GM18520 (cell line): Measurements from ENCODE around the gene FNDC3B.

Source experiments
- ATAC-seq: cut with Tn5 transposase; IDR thresholded peaks from one replicate; pipeline ENCODE4 v1.9.1; 2021; ENCODE audit not compliant: unreplicated experiment

Gene FNDC3B

DNA sequence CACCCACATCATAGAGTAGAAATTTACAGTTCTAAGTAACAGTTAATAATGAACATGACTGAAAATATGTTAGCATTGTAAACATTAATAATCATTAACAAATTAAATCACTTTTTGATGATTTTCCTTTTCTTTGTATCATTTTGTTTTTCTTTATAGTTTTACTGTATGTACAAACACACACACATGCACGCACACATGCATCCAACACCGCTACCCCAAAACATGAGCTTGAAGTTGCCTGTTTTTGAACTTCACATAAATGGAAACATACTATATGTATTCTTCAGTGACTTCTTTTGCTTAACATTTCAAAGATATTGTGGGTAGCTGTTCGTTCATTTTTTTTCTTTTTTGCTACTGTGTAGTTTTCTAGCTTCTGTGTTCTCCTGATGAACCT lies 123.9 kb downstream of the FNDC3B start:
- ATAC-seq: no peak

DNA sequence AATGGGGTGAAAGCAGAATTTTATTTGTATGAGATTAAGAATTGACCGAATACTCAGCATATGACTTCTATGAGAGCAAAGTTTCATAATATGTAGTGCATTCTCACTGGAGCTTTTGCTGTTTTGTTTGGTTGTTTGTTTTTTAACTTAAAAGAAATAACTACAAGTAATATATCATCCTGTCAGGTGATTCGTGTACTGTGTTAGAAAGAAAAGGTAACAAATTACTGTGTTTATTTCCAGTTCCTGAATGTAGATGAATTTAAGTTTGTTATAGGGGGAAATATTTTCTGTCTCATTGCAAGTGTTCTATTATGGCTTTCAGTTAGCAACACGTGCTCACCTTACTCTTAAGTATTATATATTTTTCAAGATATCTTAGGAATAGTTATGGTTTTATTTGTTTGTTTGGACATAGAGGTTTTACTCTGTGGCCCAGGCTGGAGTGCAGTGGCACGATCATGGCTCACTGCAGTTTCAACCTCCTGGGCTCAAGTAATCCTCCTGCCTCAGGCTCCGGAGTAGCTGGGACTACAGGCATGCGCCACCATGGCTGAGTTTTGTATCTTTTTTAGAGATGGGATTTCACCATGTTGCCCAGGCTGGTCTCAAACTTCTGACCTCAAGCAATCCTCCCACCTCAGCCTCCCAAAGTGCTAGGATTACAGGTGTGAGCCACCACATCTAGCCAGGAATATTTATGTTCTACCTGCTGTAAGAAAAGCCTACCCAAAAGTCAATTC lies 125.4 kb downstream of the FNDC3B start:
- ATAC-seq: no peak

DNA sequence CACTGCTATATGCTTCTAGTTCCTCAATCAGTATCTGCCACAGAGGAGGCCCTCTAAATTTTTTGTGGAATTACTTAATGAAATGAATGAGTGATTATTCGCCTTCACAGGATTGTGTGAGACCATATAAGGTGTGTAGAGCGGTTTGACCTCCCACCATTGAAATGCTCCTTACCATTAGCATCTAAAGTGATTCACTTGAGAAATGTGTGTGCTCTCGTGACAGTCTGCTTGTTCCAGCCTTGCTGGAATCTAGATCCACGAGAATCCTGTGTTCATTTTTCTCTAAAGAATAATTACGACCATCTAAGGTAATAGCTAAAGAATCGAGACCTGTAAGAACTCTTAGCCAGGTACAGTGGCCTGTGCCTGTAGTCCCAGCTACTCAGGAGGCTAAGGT lies 126.9 kb downstream of the FNDC3B start:
- ATAC-seq: no peak

- no peak for ATAC-seq
Measured at GRCh38 chr3:172166890-172167289, 127.5 kb downstream of the FNDC3B start.

- ATAC-seq: no peak
Measured at GRCh38 chr3:172167892-172168648, 128.7 kb downstream of the FNDC3B start.

GRCh38 chr3:172170073-172170709 lies 130.8 kb downstream of the FNDC3B start:
- no peak for ATAC-seq

GRCh38 chr3:172170841-172171240 lies 131.5 kb downstream of the FNDC3B start:
- no peak for ATAC-seq

DNA sequence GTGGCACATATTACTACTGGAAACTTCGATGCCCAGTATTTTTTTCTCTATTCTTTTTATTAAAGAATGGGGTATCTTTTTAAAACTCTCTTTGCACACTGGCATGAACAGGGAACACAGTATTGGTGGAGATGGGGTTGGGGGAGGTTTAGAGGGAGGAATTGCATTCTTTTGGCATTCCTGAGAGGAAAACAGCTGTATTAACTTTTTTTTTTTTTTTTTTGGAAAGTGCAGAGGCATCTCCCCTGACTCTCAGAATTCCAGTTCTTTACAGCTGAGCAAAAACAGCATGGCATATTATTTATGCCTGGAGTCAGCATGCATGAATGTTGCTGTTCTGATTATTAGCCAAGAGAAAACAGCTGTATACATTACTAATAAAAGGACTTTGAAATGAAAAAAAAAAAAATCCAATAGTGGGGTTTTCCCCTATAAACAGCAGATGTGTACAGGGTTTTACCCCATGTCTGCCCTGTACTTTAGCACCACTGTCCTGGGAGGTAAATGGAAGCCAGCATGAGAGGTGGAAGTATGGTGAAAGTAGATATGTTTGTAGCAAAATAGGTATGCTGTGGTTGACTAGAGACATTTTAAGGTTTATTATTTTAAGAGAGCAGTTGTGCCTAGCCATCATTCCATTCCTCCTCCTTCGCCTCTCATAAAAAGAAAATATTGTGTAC lies 132.2 kb downstream of the FNDC3B start:
- no peak for ATAC-seq

- no peak for ATAC-seq
Measured at GRCh38 chr3:172173316-172174254, 134.2 kb downstream of the FNDC3B start.

DNA sequence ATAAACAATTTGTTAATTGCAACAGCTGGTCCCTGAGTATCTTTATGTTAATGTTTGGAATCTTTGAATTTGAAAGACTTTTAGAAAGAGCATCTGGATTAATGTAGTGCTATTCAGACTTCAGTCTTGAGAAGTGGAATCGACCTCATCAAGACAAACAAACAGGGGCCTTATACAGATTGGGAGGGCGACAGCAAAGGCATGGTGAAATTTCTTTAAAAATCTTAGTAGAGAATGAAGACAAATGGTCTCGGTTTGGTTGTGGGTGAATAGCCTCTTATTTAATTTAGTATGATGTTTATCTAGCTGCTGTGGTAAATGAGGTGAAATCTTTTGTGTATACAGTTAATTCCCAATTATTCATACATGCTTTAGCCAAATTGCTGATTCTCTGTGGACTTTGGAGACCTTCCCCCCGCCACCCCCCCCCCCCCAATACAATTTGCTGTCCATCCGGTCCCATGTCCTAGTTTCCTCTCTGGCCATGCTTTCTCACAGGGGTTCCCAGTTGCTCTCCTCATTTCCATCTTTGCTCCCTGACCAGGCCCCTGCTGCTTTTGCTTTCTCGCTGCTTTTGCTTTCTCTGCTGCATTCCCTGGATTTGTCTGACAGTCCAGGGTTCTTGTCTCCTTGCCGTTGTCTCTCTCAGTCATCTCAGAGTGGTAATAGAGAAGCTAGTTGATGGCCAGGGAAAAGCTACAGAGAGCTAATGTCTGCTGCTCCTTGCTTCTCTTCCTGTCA lies 135.3 kb downstream of the FNDC3B start:
- no peak for ATAC-seq

DNA sequence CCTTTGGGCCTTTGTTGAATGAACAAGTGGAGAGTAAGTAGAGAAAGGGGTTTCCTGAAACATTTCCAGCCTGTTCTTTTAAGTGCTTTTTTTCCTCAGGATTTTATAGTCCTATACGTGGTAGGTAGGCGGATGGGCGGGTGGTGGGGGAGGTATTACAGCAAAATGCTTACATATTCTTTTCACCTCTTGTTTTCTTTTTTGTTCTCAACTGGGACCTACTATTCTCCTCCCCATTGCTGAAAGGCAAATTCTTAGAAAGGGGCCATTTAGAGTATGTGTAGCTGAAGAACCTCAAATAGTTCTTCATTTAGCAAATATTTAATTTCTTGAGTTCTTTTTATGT lies 135.8 kb downstream of the FNDC3B start:
- no peak for ATAC-seq

DNA sequence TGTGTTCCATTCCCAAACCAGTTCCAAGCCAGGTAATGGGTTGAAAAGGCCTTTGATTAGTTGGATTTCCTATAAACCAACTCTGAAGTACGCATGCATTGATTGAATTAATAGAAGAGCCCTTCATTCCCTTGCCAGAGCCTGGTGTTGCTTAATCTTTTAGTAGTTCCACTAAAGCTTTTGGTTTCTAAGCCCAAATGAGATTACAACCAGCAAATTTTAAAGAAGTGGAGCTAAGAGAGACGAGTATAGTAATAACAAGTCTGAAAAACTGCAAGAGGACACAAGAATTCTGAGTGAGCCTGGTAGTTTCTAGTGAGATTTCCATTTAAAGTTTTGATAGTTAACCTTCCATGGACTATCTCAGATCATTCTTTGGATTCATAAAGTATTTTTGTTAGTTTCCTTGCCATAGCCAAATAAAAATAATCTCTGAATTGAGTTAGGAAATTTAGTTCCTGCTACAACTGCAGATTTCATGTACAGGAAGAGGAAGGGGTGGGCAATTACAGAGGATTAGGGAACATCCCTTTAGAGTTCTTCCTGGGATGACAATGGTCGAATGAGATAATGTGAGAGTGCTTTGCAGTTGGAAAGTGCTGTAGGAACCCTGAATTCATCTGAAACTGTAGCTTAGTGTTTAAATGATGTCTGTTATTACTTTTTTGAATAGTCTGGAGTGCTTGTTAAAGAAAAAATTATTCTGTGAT lies 136.8 kb downstream of the FNDC3B start:
- ATAC-seq: no peak

- no peak for ATAC-seq
Measured at GRCh38 chr3:172177046-172177445, 137.7 kb downstream of the FNDC3B start.

DNA sequence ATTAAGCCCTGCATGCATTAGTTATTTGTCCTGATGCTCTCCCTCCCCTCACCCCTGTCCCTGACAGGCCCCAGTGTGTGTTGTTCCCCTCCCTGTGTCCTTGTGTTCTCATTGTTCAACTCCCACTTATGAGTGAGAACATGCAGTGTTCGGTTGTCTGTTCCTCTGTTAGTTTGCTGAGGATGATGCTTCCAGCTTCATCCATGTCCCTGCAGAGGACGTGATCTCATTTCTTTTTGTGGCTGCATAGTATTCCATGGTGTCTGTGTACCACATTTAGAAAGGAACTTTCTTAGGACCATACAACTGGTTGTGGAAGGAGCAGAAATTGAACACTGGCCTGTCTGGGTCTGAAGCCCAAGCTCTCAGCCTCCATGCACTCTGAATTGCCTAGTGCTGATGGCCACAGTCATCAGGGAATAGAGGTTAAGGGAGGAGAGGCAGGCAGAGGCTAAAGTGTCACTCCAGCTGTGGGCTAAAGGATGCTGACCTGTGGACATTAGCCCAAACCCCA lies 138.5 kb downstream of the FNDC3B start:
- no peak for ATAC-seq

- ATAC-seq: peak; percentile 89
Measured at GRCh38 chr3:172179680-172180399, 140.5 kb downstream of the FNDC3B start.

- no peak for ATAC-seq
Measured at GRCh38 chr3:172180473-172180872, 141.1 kb downstream of the FNDC3B start.

DNA sequence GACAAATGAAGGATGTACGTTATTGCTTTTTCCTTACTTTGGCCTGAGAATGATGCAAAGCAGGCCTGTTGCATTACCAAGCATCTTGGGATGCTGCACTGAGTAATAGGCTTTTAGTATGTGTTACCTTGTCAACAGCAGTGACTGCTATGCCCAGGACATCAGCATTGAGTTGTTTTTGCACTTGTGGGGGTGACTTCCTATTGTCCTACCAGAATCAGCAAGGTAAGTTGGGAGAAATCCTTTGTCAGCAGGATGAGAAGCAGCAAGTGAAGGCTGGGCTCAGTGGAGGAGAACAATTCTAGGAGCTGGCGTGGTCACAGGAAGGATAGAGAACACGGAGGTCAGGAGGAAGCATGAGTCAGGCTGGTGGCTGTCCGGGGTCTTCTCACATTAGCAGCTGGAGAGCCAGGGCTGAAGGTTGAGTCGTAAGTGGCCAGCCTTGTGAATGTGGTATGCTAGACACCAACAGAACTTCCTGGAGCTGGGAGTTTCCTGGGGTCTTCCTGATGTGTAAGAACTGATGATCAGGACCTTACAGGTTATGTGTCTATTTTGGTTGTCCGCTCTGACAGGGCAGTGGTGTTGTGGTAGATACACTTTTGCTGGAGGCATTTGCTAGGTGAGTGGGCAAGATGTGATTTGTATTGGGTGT lies 142.7 kb downstream of the FNDC3B start:
- no peak for ATAC-seq

DNA sequence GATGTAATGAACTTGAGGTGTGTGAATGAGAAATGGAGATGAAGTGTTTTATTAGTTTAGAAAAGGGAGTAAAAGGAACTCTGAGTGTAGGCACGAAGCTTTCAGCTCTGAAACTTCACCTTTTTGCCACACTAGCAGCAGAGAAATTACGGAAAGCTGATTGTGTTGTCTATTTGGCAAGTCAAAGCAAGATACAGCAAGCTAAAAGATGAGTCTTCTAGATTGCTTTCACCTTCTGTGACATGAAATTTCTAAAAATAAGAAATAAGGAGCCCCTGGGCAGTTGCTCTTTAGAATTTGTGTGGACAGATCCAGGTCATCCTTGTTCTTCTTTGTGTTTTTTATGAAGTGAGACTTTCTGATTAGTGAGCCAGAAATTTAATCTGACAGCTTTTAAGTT lies 143.4 kb downstream of the FNDC3B start:
- no peak for ATAC-seq
